HG03354 (cell line): ENCODE measurements around the gene CD247.
A peak's percentile ranks its signal among the peaks of the same experiment; 100 is the strongest.

Experiments used
- ATAC-seq: cut with Tn5 transposase; IDR thresholded peaks from one replicate; pipeline ENCODE4 v1.9.1; 2021; ENCODE audit warnings: mild to moderate bottlenecking; ENCODE audit not compliant: unreplicated experiment, poor library complexity, severe bottlenecking

Gene CD247

GRCh38 chr1:167515893-167516321 is 2.4 kb downstream of the CD247 start:
- no peak for ATAC-seq

GRCh38 chr1:167515461-167515860 is 2.9 kb downstream of the CD247 start:
- ATAC-seq, result no peak

GRCh38 chr1:167514288-167514687 is 4.0 kb downstream of the CD247 start:
- ATAC-seq, result no peak

GRCh38 chr1:167512046-167512654 is 6.2 kb downstream of the CD247 start:
- no peak for ATAC-seq

- no peak for ATAC-seq
Measured at GRCh38 chr1:167511374-167511986, 6.8 kb downstream of the CD247 start.

GRCh38 chr1:167510881-167511280 is 7.4 kb downstream of the CD247 start:
- no peak for ATAC-seq

GRCh38 chr1:167510244-167510643 is 8.1 kb downstream of the CD247 start:
- ATAC-seq, result no peak

- no peak for ATAC-seq
Measured at GRCh38 chr1:167509587-167509986, 8.7 kb downstream of the CD247 start.

GRCh38 chr1:167507719-167508118 is 10.6 kb downstream of the CD247 start:
- ATAC-seq, result no peak

GRCh38 chr1:167504467-167504827 is 13.9 kb downstream of the CD247 start:
- ATAC-seq, result no peak

GRCh38 chr1:167503626-167504466 is 14.5 kb downstream of the CD247 start:
- no peak for ATAC-seq

- no peak for ATAC-seq
Measured at GRCh38 chr1:167502719-167503462, 15.4 kb downstream of the CD247 start.

GRCh38 chr1:167502192-167502551 is 16.2 kb downstream of the CD247 start:
- ATAC-seq, result no peak

GRCh38 chr1:167501515-167502191 is 16.7 kb downstream of the CD247 start:
- ATAC-seq, result no peak

- no peak for ATAC-seq
Measured at GRCh38 chr1:167500283-167500860, 18.0 kb downstream of the CD247 start.

- ATAC-seq, result peak; percentile 98
Measured at GRCh38 chr1:167499664-167500101, 18.6 kb downstream of the CD247 start.

GRCh38 chr1:167499106-167499505 is 19.2 kb downstream of the CD247 start:
- ATAC-seq, result peak; percentile 37

- ATAC-seq, result no peak
Measured at GRCh38 chr1:167496797-167497619, 21.3 kb downstream of the CD247 start.

- ATAC-seq, result no peak
Measured at GRCh38 chr1:167493372-167493771, 25.0 kb downstream of the CD247 start.
